Heart right ventricle (tissue), 16 donors: ENCODE results near the gene ACSBG1. TPM values are rescaled to one million over a fixed set of nuclear protein-coding genes. Genes with fewer than 3 reads are reported as not detected.
"Not testable (repeated sequence)": the region's sequence is repeated elsewhere in the genome, so short reads cannot be mapped to it uniquely, and the experiment has no call there.

ENCODE experiments used
- ATAC-seq, 8 donors: fragments of 200-7000 bp; cut with Tn5 transposase; one replicate each; pipeline ENCODE4 v1.9.1; 2020; ENCODE audit warnings: mild to moderate bottlenecking in 8 of 8, moderate library complexity in 8 of 8, moderate number of reproducible peaks in 1 of 8
- DNase-seq, 2 donors: peaks; one replicate each; pipeline ENCODE4 v3.0.0-alpha.2; 2020
- H3K27ac ChIP-seq, 10 donors: fragments of 200-600 bp; sonication (generic) in 2 of 10; one replicate each; pipeline versions ENCODE4 v1.5.0 to v1.8.0; 2020 to 2022; ENCODE audit warnings: mild to moderate bottlenecking in 3 of 10
- H3K27me3 ChIP-seq, 7 donors: fragments of 200-600 bp; one replicate each; pipeline ENCODE4 v1.8.0; 2021 to 2022; ENCODE audit warnings: mild to moderate bottlenecking in 2 of 7
- H3K36me3 ChIP-seq, 9 donors: fragments of 200-600 bp; sonication (generic) in 1 of 9; one replicate each; pipeline versions ENCODE4 v1.5.0 to v1.8.0; 2020 to 2022; ENCODE audit warnings: mild to moderate bottlenecking in 2 of 9
- H3K4me1 ChIP-seq, 9 donors: fragments of 200-600 bp; sonication (generic) in 1 of 9; one replicate each; pipeline versions ENCODE4 v1.5.0 to v1.8.0; 2020 to 2022; ENCODE audit warnings: mild to moderate bottlenecking in 4 of 9
- H3K4me3 ChIP-seq, 10 donors: fragments of 200-600 bp; sonication (generic) in 2 of 10; one replicate each; pipeline versions ENCODE4 v1.5.0 to v1.8.0; 2020 to 2022; ENCODE audit warnings: mild to moderate bottlenecking in 7 of 10, moderate library complexity in 2 of 10
- H3K9me3 ChIP-seq, 11 donors: fragments of 200-600 bp in 10 of 11; sonication (generic) in 2 of 11; one replicate each; pipeline versions ENCODE4 v1.5.0 to v1.8.0; 2013 to 2022; ENCODE audit warnings: mild to moderate bottlenecking in 2 of 11, control low read depth in 1 of 11, moderate library complexity in 1 of 11
- CTCF ChIP-seq, 9 donors: fragments of 200-600 bp; sonication (generic) in 2 of 9; IDR thresholded peaks; one replicate each; pipeline versions ENCODE4 v1.5.0 to v1.8.0; 2021 to 2022; ENCODE audit warnings: antibody characterized with exemption in 9 of 9, mild to moderate bottlenecking in 5 of 9, moderate library complexity in 1 of 9
- WGBS, 2 donors: extraction: QIAGEN DNeasy Blood & Tissue Kit; methylation state at CpG; one replicate each; pipeline ENCODE4 v1.1.7; 2013; ENCODE audit warnings: inconsistent platforms in 1 of 2; 5-methylcytosine and 5-hydroxymethylcytosine counted together
- intact Hi-C, 10 donors: fragments of 100-400 bp; cut with DNase I; formaldehyde crosslinking; loops; one replicate each; pipeline versions ENCODE4 v1.11.1 to v1.14.2; 2022
- polyA plus RNA-seq, 2 donors: library from polyadenylated mRNA; stranded (reverse); fragments of 200-250 nt; gene quantifications; one replicate each; pipeline ENCODE4 v1.2.3, GENCODE V29; 2013
- total RNA-seq, 10 donors: library from RNA; stranded (reverse); fragmentation: NEBNext Ultra II Directional in 3 of 10; extraction: Animal tissue kit (Norgen Biotek cat#: 25700) in 3 of 10; gene quantifications; one replicate each; pipeline versions ENCODE4 v1.2.1 to v1.2.4, GENCODE V29; 2021 to 2023
- donor health status: Arrhythmogenic right ventricular cardiomyopathy.
- donor health status: ischemic (EF 13 %, LVEDD 7.1; RV severe dilation, severe dysfunction).
- donor health status: healthy with polysubstance abuse.
- donor health status: DM: no; HTN: yes; CAD: no.
- donor health status: DM: no; HTN: no; CAD: no.
- donor health status: ischemic (EF 25% LVEDD 6.9; RV normal size, moderate dysfunction).
- donor health status: ischemic (EF 25% LVEDD 5.7; RV mildly dilated, moderate dysfunction).
- donor health status: healthy.
- donor health status: DM: yes; HTN: yes; CAD: no.
- donor health status: Ischemic cardiomyopathy.
- donor health status: ischemic (EF 35%, LVEDD 5.7; RV mildly dilated, moderate dysfunction).
- donor health status: nonischemic (EF 11% LVEDD 7.7; RV severe dilation, severe dysfunction).
- donor health status: DM: yes; HTN: yes; CAD: no.
- donor health status: PGD.
- donor health status: ischemic (EF 29% LVEDD 5.4; RV normal size, mild dysfunction).
- donor health status: nonischemic (EF 23%, LVEDD 6.1; RV moderate dilation, normal function).

The ACSBG1 gene
- total and polyA plus RNA-seq, 12 donors = 0.22 to 0.65 (median 0.44) TPM; not detected in 8

GRCh38 chr15:78155355-78155939, 78.9 kb downstream of the ACSBG1 start:
- DNase-seq (no peak), ATAC-seq (no peak)
- no peaks in the 10 kb centered on the region for H3K27me3 ChIP-seq
- H3K4me1 ChIP-seq = peaks cover 11 to 65% (median 40%) of the 10 kb centered on the region in 9 donors
- intact Hi-C loops = no loop called here
- H3K36me3 ChIP-seq = peaks cover 0 to 66% (median 7%) of the 10 kb centered on the region in 9 donors
- no peak for TF ChIP-seq CTCF (IDR thresholded peaks at IDR 0.05)
- WGBS, 2 donors = 74 to 76% methylated on average over 4 of the region's 4 CpGs
- peak overlapping the region in 9 of 10 donors; percentile 3 to 69 (median 31) for H3K27ac ChIP-seq
- H3K4me3 ChIP-seq = peak overlapping the region in 2 of 10 donors; percentile 1 to 7
- H3K9me3 ChIP-seq = no peaks in the 10 kb centered on the region

- Histone ChIP-seq H3K27me3 (no peaks in the 10 kb centered on the region), H3K4me3 (peak overlapping the region in 1 of 10 donors; percentile 1), H3K36me3 (peaks cover 0 to 62% (median 4%) of the 10 kb centered on the region in 9 donors), H3K27ac (peak overlapping the region in 6 of 10 donors; percentile 3 to 69 (median 29)), H3K4me1 (peaks cover 11 to 70% (median 45%) of the 10 kb centered on the region in 9 donors), H3K9me3 (no peaks in the 10 kb centered on the region)
- no peak for TF ChIP-seq CTCF (IDR thresholded peaks at IDR 0.05)
- DNase-seq (no peak), ATAC-seq (no peak)
- 67 to 73% methylated on average over 3 of the region's 3 CpGs for WGBS, 2 donors
- intact Hi-C loops = no loop called here
Measured at GRCh38 chr15:78154955-78155354, 79.4 kb downstream of the ACSBG1 start.

- DNase-seq, H3K9me3 ChIP-seq, intact Hi-C loops, H3K27me3 ChIP-seq, ATAC-seq: not testable (repeated sequence)
- Histone ChIP-seq H3K4me3 (peak overlapping the region in 1 of 10 donors; percentile 79), H3K36me3 (peaks cover 0 to 23% (median 0%) of the 10 kb centered on the region in 9 donors), H3K4me1 (peaks cover 8 to 79% (median 50%) of the 10 kb centered on the region in 9 donors), H3K27ac (peak overlapping the region in 3 of 10 donors; percentile 8 to 97 (median 93))
- WGBS, 2 donors = 93 to 95% methylated on average over 8 of the region's 8 CpGs
Measured at GRCh38 chr15:78151075-78151474, 83.3 kb downstream of the ACSBG1 start.

GRCh38 chr15:78149805-78150751, 84.3 kb downstream of the ACSBG1 start:
- Histone ChIP-seq H3K4me1 (peaks cover 4 to 69% (median 43%) of the 10 kb centered on the region in 9 donors), H3K9me3 (no peaks in the 10 kb centered on the region), H3K27ac (peak overlapping the region; percentile 79 to 97 (median 92)), H3K4me3 (peak overlapping the region; percentile 68 to 88 (median 79)), H3K36me3 (peaks cover 0 to 13% (median 0%) of the 10 kb centered on the region in 9 donors), H3K27me3 (no peaks in the 10 kb centered on the region)
- no peak for DNase-seq
- no peak for TF ChIP-seq CTCF (IDR thresholded peaks at IDR 0.05)
- ATAC-seq = peak in 2 of 8 donors; percentile 1
- intact Hi-C loops = loop anchor here in 1 of 10 donors (2.0 kb wide), 1 partner anchor 19 kb away; the partner anchor contains the start of gene CIB2
- WGBS, 2 donors = 9 to 11% methylated on average over 20 of the region's 20 CpGs
